ENCODE measurements around the gene ANKMY1. TPM values are rescaled to one million over a fixed set of nuclear protein-coding genes. Genes with fewer than 3 reads are reported as not detected.

The ANKMY1 gene
- total RNA-seq, 6 experiments from 2014 or later = 6.6 to 11.0 (median 9.0) TPM

GRCh38 chr2:240589375-240589774 lies 31.6 kb upstream of the ANKMY1 start:
- no peak for ATAC-seq
- no peak overlapping the region for H3K4me3 ChIP-seq
- H3K27ac ChIP-seq = no peak overlapping the region
- H3K27me3 ChIP-seq = no peaks in the 10 kb centered on the region
- 77% methylated on average over 6 of the region's 14 CpGs for WGBS (ENCODE audit: insufficient coverage, low coverage, low lambda C conversion rate, missing lambda C conversion rate)
- DNase-seq = peak; percentile 11 to 44 (median 33)
- intact Hi-C loops (cut with DNase I) = no loop called here
- H3K4me1 ChIP-seq = peaks cover 0 to 28% (median 8%) of the 10 kb centered on the region in 4 donors
- TF ChIP-seq POLR2A (IDR thresholded peaks at IDR 0.05) = no peak
- no peak for TF ChIP-seq CTCF (IDR thresholded peaks at IDR 0.05)
- peaks cover 0 to 5% (median under 1%) of the 10 kb centered on the region in 4 donors for H3K36me3 ChIP-seq
- H3K9me3 ChIP-seq = no peaks in the 10 kb centered on the region

- Histone ChIP-seq H3K4me3 (no peak overlapping the region), H3K36me3 (peaks cover 0 to 5% (median under 1%) of the 10 kb centered on the region in 4 donors), H3K27me3 (no peaks in the 10 kb centered on the region), H3K9me3 (no peaks in the 10 kb centered on the region), H3K27ac (no peak overlapping the region), H3K4me1 (peaks cover 0 to 28% (median 8%) of the 10 kb centered on the region in 4 donors)
- DNase-seq = peak in 1 of 3 donors; percentile 36
- no peak for ATAC-seq
- TF ChIP-seq POLR2A (IDR thresholded peaks at IDR 0.05) = no peak
- WGBS (ENCODE audit: insufficient coverage, low coverage, low lambda C conversion rate, missing lambda C conversion rate) = 89% methylated on average over 4 of the region's 4 CpGs
- intact Hi-C loops (cut with DNase I) = no loop called here
Measured at GRCh38 chr2:240588669-240589068, 30.9 kb upstream of the ANKMY1 start.

DNA sequence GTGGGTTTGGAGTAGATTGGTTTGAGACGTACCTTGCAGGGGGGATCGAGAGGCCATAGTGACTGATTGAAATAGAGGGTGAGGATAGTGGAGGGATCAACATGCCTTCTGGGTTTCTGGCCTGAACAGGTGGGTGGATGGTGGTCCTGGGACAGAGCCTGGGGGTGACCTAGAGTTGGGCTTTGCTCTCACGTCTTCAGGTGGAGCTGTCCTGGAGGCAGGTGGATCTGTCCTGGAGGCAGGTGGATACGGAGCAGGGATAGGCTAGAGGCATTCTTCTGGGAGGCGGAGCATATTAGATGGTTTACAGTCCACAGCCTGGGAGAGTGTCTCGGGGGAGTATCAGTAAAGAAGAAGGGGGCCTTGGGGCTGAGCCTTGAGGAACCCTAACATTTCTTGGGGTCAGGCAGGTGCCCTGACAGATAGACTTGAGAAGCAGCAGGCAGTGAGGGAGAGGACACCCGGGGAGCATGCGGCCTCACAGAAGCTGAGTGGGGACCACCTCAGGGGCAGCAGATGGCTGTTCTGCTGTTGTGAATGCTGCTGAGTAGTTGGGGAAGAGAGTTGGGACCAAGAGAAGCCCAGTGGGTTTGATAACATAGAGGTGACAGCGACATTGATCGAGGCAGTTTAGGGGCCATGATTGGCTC lies 30.3 kb upstream of the ANKMY1 start:
- H3K27ac ChIP-seq = no peak overlapping the region
- intact Hi-C loops (cut with DNase I) = no loop called here
- ATAC-seq (no peak), DNase-seq (peak in 1 of 3 donors; percentile 36)
- H3K4me1 ChIP-seq = peaks cover 0 to 28% (median 8%) of the 10 kb centered on the region in 4 donors
- WGBS (ENCODE audit: insufficient coverage, low coverage, low lambda C conversion rate, missing lambda C conversion rate) = 87% methylated on average over 6 of the region's 10 CpGs
- no peaks in the 10 kb centered on the region for H3K27me3 ChIP-seq
- TF ChIP-seq CTCF (IDR thresholded peaks at IDR 0.05) (no peak), POLR2A (IDR thresholded peaks at IDR 0.05) (no peak)
- H3K9me3 ChIP-seq = no peaks in the 10 kb centered on the region
- H3K4me3 ChIP-seq = no peak overlapping the region
- peaks cover 0 to 5% (median under 1%) of the 10 kb centered on the region in 4 donors for H3K36me3 ChIP-seq

DNA sequence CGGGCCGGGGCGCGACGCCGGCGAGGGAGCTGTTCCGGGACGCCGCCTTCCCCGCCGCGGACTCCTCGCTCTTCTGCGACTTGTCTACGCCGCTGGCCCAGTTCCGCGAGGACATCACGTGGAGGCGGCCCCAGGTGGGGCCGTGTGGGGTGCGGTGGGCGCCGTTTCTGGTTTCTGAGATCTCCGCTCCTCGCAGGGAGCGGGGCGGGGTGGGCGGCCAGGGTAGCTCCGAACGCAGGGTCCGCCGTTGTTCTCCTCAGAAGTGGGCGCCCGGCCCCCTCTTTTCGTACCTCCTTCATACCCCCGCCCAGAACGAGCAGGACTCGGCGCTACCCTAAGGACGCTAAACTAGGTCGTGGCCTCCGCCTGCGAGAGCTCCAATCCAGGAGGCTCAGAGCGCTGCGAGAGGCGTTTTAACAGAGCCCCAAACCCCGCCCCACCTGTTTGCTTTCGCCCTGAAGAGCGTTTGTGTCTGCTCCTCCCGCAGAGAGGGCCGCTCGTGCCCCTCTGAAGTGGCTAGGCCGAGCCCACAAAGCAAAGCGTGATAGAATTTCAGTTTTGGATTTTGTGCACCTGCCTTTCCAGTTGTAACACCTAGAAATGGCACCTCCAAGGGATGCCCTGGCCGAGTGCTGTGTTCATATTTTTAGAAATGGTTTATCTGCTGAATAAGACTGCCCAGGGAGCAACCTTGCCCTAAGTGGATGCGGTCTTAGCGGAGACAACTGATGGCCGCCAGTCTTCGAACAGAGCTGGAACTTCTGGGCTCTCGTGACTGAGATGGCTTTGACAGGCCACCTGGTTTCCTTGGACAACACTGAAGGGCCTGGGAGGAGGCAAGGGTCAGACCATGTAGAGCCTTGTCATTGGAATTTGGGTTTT lies 29.4 kb upstream of the ANKMY1 start:
- Histone ChIP-seq H3K4me1 (peaks cover 0 to 28% (median 8%) of the 10 kb centered on the region in 4 donors), H3K36me3 (peaks cover 0 to 5% (median under 1%) of the 10 kb centered on the region in 4 donors), H3K9me3 (no peaks in the 10 kb centered on the region), H3K4me3 (peak overlapping the region; percentile 94 to 99 (median 97)), H3K27me3 (no peaks in the 10 kb centered on the region), H3K27ac (peak overlapping the region; percentile 93 to 97 (median 96))
- 2% methylated on average over 11 of the region's 62 CpGs for WGBS (ENCODE audit: insufficient coverage, low coverage, low lambda C conversion rate, missing lambda C conversion rate)
- ATAC-seq (peak; percentile 23 to 47 (median 28)), DNase-seq (peak in 2 of 3 donors; percentile 64)
- TF ChIP-seq CTCF (IDR thresholded peaks at IDR 0.05) (no peak), POLR2A (IDR thresholded peaks at IDR 0.05) (no peak)
- intact Hi-C loops (cut with DNase I) = no loop called here
